HepG2 (cell line): ENCODE data around the gene ACTN1. TPM values are rescaled to one million over a fixed set of nuclear protein-coding genes. Genes with fewer than 3 reads are reported as not detected.
A peak's percentile ranks its signal among the peaks of the same experiment; 100 is the strongest.

Source experiments
- AHR ChIP-seq: IDR thresholded peaks from 2 replicates; pipeline ENCODE4 v1.6.1; 2018; ENCODE audit warnings: missing genetic modification reagents, missing compliant biosample characterization
- CAMTA2 ChIP-seq: sonication (generic); formaldehyde crosslinking; IDR thresholded peaks from 2 replicates; pipeline ENCODE4 v1.4.0; 2020; ENCODE audit warnings: mild to moderate bottlenecking, missing genetic modification reagents, borderline replicate concordance
- GABPB1 ChIP-seq: IDR thresholded peaks from 2 replicates; pipeline ENCODE4 v1.6.1; 2016; ENCODE audit warnings: mild to moderate bottlenecking, missing genetic modification reagents, moderate library complexity, missing compliant biosample characterization
- KAT2B ChIP-seq: fragments of 150-350 bp; IDR thresholded peaks from 2 replicates; pipeline ENCODE4 v1.6.1; 2014; ENCODE audit warnings: low read depth, low read length, borderline replicate concordance
- KLF9 ChIP-seq: IDR thresholded peaks from 2 replicates; pipeline ENCODE4 v1.6.1; 2016; ENCODE audit warnings: low read depth
- KMT2A ChIP-seq: sonication (generic); formaldehyde crosslinking; IDR thresholded peaks from 2 replicates; pipeline ENCODE4 v1.4.0; 2020; ENCODE audit warnings: missing genetic modification reagents
- MED13 ChIP-seq: sonication (generic); formaldehyde crosslinking; IDR thresholded peaks from 2 replicates; pipeline ENCODE4 v1.5.0; 2020; ENCODE audit warnings: missing genetic modification reagents
- SP1 ChIP-seq, 2 experiments: fragments of 450-650 bp in 1 of 2; sonication (generic) in 1 of 2; formaldehyde crosslinking in 1 of 2; IDR thresholded peaks; 2 replicates each; pipeline versions ENCODE4 v1.4.0 to v1.6.1; 2016 to 2020; ENCODE audit warnings: missing genetic modification reagents in 1 of 2
- SRSF4 ChIP-seq: fragments of 200-400 bp; formaldehyde crosslinking; IDR thresholded peaks from one replicate; pipeline ENCODE4 v1.6.1; 2018; ENCODE audit warnings: mild to moderate bottlenecking, low read depth, low read length, moderate library complexity; ENCODE audit not compliant: poor library complexity, severe bottlenecking
- TCF7L2 ChIP-seq: IDR thresholded peaks from 2 replicates; pipeline ENCODE4 v1.6.1; 2011; ENCODE audit warnings: mild to moderate bottlenecking, low read depth, low read length, moderate library complexity
- YEATS2 ChIP-seq: sonication (generic); formaldehyde crosslinking; IDR thresholded peaks from 2 replicates; pipeline ENCODE4 v1.4.0; 2020; ENCODE audit warnings: missing genetic modification reagents, borderline replicate concordance
- ZFP36L1 ChIP-seq: sonication (generic); formaldehyde crosslinking; IDR thresholded peaks from 2 replicates; pipeline ENCODE4 v1.8.0; 2022; ENCODE audit warnings: mild to moderate bottlenecking, missing genetic modification reagents, moderate library complexity
- ZFP62 ChIP-seq: sonication (generic); formaldehyde crosslinking; IDR thresholded peaks from 2 replicates; pipeline ENCODE4 v1.4.0; 2020; ENCODE audit warnings: missing genetic modification reagents
- ZNF264 ChIP-seq: sonication (generic); formaldehyde crosslinking; IDR thresholded peaks from 2 replicates; pipeline ENCODE4 v1.4.0; 2020; ENCODE audit warnings: missing genetic modification reagents
- ZNF383 ChIP-seq: sonication (generic); formaldehyde crosslinking; IDR thresholded peaks from 2 replicates; pipeline ENCODE4 v1.4.0; 2020; ENCODE audit warnings: missing genetic modification reagents, mild to moderate bottlenecking, borderline replicate concordance
- ZNF44 ChIP-seq: sonication (generic); formaldehyde crosslinking; IDR thresholded peaks from 2 replicates; pipeline ENCODE4 v1.5.1; 2020; ENCODE audit warnings: mild to moderate bottlenecking, missing genetic modification reagents
- ZNF546 ChIP-seq: sonication (generic); formaldehyde crosslinking; conservative IDR thresholded peaks from 2 replicates; pipeline ENCODE4 v1.8.1; 2023; ENCODE audit warnings: mild to moderate bottlenecking, missing genetic modification reagents
- ZNF781 ChIP-seq: sonication (generic); formaldehyde crosslinking; IDR thresholded peaks from 2 replicates; pipeline ENCODE4 v1.5.1; 2020; ENCODE audit warnings: borderline replicate concordance, mild to moderate bottlenecking, missing genetic modification reagents; ENCODE audit errors: not compliant biosample characterization
- polyA plus RNA-seq, 8 experiments: library from polyadenylated mRNA; depleted of rRNA in 3 of 8; stranded (reverse) in 7 of 8; unstranded in 1 of 8; fragments of >200 nt; fragmentation: Illumina TruSeq in 4 of 8; extraction: Trizol in 4 of 8; gene quantifications; 2 replicates each; pipeline versions ENCODE4 v1.2.1 to v1.2.3, GENCODE V29; 2011 to 2016; ENCODE audit warnings: low read depth in 4 of 8, missing spikeins in 1 of 8, mixed read lengths in 1 of 8; ENCODE audit not compliant: insufficient read depth in 1 of 8
- total RNA-seq, 5 experiments: library from RNA; depleted of rRNA; stranded (reverse); fragments of >200 nt; fragmentation: Illumina TruSeq; extraction: Trizol; gene quantifications; 2 replicates each; pipeline ENCODE4 v1.2.3, GENCODE V29; 2016; ENCODE audit warnings: low read depth in 1 of 5
- TF ChIP-seq, protein P1 (sequence below): sonication (generic); formaldehyde crosslinking; IDR thresholded peaks from 2 replicates; pipeline ENCODE4 v1.5.0; 2020; ENCODE audit warnings: missing genetic modification reagents
- TF ChIP-seq, protein P2 (sequence below): IDR thresholded peaks from 2 replicates; pipeline ENCODE4 v1.6.1; 2012; ENCODE audit warnings: low read depth, low read length, improper control_type of control experiment
- TF ChIP-seq, protein P3 (sequence below): sonication (generic); formaldehyde crosslinking; IDR thresholded peaks from 2 replicates; pipeline ENCODE4 v1.5.1; 2020; ENCODE audit warnings: mild to moderate bottlenecking, missing genetic modification reagents, moderate library complexity
- TF ChIP-seq, protein P4 (sequence below): sonication (generic); formaldehyde crosslinking; IDR thresholded peaks from 2 replicates; pipeline ENCODE4 v1.5.0; 2020; ENCODE audit warnings: mild to moderate bottlenecking, low read depth, missing genetic modification reagents, borderline replicate concordance
- TF ChIP-seq, protein P5 (sequence below): sonication (generic); formaldehyde crosslinking; IDR thresholded peaks from 2 replicates; pipeline ENCODE4 v1.4.0; 2020; ENCODE audit warnings: missing genetic modification reagents

Gene ACTN1
- total and polyA plus RNA-seq, 2 of the 13 experiments (the other 11 are each of a cell fraction or from before 2014, with no cell fraction given), result 58.6 to 162 TPM

DNA sequence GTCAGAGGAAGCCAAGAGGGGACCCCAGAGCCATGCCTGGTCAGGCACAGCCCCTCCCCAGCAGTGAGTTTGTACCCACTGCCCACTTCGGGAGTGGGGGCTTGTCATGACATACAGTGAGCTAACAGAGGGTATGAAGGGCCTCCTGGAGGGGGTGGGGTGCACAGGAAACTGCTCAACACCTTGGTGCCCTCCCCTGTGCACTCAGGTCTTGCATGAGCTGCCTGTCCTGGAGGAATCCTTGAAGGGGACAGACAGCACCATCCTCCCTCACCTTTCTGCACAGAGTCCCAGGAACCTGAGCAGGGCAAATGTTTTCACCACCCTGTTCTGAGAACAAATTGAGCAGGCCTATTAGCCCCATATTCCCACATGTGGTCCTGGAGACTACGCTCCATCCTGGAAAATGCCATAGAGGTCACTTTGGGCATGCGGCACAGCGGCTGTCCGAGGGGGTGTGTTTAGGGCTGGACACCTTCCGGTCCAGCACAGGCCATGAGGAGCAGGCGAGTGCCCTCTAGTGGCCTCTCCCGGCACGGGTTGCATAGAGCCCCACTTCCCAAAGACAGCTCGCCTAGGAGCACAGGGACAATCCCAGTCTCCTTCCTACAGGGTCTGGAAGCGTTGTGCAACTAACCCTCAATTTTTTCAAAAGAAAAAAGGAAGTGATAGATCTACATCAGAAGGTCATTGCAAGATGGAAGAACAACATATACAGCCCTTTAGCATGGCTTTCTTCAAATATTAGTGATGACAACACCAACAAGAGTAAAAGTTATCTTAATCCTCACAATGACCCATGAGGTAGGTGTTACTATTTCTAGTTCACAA is 154.4 kb downstream of the ACTN1 start (continued):
- TF ChIP-seq, protein P1, sequence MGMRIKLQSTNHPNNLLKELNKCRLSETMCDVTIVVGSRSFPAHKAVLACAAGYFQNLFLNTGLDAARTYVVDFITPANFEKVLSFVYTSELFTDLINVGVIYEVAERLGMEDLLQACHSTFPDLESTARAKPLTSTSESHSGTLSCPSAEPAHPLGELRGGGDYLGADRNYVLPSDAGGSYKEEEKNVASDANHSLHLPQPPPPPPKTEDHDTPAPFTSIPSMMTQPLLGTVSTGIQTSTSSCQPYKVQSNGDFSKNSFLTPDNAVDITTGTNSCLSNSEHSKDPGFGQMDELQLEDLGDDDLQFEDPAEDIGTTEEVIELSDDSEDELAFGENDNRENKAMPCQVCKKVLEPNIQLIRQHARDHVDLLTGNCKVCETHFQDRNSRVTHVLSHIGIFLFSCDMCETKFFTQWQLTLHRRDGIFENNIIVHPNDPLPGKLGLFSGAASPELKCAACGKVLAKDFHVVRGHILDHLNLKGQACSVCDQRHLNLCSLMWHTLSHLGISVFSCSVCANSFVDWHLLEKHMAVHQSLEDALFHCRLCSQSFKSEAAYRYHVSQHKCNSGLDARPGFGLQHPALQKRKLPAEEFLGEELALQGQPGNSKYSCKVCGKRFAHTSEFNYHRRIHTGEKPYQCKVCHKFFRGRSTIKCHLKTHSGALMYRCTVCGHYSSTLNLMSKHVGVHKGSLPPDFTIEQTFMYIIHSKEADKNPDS (CRISPR knock-in tag), result no peak
- TF ChIP-seq CAMTA2 (0 out of 2 replicates have a peak, but pooled peaks have one; percentile 42), SP1 (IDR thresholded peaks at IDR 0.05) (no peak), SP1 (CRISPR knock-in tag; IDR thresholded peaks at IDR 0.05) (peak; percentile 75), KAT2B (no peak), ZNF44 (CRISPR knock-in tag) (0 out of 2 replicates have a peak, but pooled peaks have one; percentile 7), ZFP62 (CRISPR knock-in tag) (no peak), ZNF383 (CRISPR knock-in tag) (no peak), GABPB1 (CRISPR knock-in tag) (peak; percentile 99), YEATS2 (CRISPR knock-in tag) (peak; percentile 90), KMT2A (CRISPR knock-in tag) (0 out of 2 replicates have a peak, but pooled peaks have one; percentile 63), MED13 (CRISPR knock-in tag) (no peak), TCF7L2 (no peak), AHR (CRISPR knock-in tag) (peak; percentile 57; the same call in 1 of the 2 replicates), KLF9 (CRISPR knock-in tag) (no peak), ZFP36L1 (no peak), ZNF264 (CRISPR knock-in tag) (no peak), ZNF546 (no peak), SRSF4 (no peak), ZNF781 (CRISPR knock-in tag) (no peak)
- TF ChIP-seq, protein P2, sequence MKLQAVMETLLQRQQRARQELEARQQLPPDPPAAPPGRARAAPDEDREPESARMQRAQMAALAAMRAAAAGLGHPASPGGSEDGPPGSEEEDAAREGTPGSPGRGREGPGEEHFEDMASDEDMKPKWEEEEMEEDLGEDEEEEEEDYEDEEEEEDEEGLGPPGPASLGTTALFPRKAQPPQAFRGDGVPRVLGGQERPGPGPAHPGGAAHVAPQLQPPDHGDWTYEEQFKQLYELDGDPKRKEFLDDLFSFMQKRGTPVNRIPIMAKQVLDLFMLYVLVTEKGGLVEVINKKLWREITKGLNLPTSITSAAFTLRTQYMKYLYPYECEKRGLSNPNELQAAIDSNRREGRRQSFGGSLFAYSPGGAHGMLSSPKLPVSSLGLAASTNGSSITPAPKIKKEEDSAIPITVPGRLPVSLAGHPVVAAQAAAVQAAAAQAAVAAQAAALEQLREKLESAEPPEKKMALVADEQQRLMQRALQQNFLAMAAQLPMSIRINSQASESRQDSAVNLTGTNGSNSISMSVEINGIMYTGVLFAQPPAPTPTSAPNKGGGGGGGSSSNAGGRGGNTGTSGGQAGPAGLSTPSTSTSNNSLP, result no peak
- TF ChIP-seq, protein P3, sequence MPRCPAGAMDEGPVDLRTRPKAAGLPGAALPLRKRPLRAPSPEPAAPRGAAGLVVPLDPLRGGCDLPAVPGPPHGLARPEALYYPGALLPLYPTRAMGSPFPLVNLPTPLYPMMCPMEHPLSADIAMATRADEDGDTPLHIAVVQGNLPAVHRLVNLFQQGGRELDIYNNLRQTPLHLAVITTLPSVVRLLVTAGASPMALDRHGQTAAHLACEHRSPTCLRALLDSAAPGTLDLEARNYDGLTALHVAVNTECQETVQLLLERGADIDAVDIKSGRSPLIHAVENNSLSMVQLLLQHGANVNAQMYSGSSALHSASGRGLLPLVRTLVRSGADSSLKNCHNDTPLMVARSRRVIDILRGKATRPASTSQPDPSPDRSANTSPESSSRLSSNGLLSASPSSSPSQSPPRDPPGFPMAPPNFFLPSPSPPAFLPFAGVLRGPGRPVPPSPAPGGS (CRISPR knock-in tag), result 0 out of 2 replicates have a peak, but pooled peaks have one; percentile 20
- TF ChIP-seq, protein P4, sequence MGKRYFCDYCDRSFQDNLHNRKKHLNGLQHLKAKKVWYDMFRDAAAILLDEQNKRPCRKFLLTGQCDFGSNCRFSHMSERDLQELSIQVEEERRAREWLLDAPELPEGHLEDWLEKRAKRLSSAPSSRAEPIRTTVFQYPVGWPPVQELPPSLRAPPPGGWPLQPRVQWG, result no peak
- TF ChIP-seq, protein P5, sequence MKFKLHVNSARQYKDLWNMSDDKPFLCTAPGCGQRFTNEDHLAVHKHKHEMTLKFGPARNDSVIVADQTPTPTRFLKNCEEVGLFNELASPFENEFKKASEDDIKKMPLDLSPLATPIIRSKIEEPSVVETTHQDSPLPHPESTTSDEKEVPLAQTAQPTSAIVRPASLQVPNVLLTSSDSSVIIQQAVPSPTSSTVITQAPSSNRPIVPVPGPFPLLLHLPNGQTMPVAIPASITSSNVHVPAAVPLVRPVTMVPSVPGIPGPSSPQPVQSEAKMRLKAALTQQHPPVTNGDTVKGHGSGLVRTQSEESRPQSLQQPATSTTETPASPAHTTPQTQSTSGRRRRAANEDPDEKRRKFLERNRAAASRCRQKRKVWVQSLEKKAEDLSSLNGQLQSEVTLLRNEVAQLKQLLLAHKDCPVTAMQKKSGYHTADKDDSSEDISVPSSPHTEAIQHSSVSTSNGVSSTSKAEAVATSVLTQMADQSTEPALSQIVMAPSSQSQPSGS (CRISPR knock-in tag), result peak; percentile 82; the same call in 1 of the 2 replicates
